HepG2 (cell line): Measurements from ENCODE around the gene FITM1.

Source experiments
- CREB1 ChIP-seq, 2 experiments: fragments of 450-650 bp in 1 of 2; IDR thresholded peaks; 2 replicates each; pipeline ENCODE4 v1.6.1; 2016 to 2017; ENCODE audit warnings: control low read depth in 1 of 2, mild to moderate bottlenecking in 1 of 2, missing compliant biosample characterization in 1 of 2, missing genetic modification characterization in 1 of 2
- TF ChIP-seq, protein P1 (sequence below): sonication (generic); formaldehyde crosslinking; IDR thresholded peaks from 2 replicates; pipeline ENCODE4 v1.8.0; 2022; ENCODE audit warnings: low read depth, missing genetic modification reagents
- TF ChIP-seq, protein P2 (sequence below): sonication (generic); formaldehyde crosslinking; IDR thresholded peaks from 2 replicates; pipeline ENCODE4 v1.4.0; 2020; ENCODE audit warnings: missing genetic modification reagents

DNA sequence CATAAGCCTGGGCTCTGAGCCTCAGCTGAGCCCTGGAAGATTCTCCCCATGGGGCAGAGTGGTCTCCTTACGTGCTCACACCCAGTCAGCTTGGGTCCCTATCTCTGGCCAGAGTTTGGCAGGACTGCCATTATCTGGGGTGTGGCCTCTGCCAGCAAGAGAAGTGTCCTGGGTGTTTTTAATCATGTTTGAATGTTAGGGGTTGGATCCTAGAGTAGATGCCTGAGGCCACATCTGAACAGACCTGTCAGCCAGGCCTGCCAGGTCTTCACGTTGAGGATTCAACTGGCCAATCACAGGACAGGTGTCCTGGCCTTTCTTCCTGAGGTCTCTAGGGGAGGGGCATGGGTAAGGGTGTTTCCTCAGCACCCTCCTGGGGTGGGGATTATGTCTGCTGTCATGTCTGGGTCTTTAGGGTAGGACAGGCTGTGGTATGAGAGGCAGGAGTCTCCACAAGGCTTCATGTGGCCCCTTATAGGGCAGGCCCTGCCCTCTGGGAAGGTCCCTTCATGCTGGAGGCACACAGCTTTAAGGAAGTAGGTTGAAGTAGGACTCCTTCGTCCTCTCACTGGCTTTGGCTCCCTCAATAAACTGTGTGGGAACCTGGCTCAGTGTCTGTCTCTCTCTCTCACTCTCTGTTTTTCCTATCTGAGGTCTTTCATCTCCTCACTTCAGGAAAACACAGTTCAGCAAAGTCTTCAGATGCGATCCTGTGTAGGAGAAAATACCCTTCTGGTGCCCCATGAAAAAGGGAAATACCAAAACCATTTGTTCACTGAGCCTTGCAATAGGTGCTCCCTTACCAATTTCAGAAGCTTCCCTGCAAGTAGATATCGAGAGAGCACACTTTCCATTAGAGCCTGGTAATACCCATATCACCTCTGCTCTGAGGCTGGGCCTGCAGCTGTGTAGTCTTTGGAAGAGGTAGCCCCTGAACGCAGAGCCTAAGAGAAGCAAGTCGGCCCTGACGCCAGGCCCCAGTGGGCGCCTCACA is 6.7 kb upstream of the FITM1 start:
- TF ChIP-seq, protein P1, sequence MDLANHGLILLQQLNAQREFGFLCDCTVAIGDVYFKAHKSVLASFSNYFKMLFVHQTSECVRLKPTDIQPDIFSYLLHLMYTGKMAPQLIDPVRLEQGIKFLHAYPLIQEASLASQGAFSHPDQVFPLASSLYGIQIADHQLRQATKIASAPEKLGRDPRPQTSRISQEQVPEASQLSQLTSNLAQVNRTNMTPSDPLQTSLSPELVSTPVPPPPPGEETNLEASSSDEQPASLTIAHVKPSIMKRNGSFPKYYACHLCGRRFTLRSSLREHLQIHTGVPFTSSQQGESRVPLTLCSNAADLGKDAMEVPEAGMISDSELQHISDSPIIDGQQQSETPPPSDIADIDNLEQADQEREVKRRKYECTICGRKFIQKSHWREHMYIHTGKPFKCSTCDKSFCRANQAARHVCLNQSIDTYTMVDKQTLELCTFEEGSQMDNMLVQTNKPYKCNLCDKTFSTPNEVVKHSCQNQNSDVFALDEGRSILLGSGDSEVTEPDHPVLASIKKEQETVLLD (CRISPR knock-in tag): no peak
- TF ChIP-seq, protein P2, sequence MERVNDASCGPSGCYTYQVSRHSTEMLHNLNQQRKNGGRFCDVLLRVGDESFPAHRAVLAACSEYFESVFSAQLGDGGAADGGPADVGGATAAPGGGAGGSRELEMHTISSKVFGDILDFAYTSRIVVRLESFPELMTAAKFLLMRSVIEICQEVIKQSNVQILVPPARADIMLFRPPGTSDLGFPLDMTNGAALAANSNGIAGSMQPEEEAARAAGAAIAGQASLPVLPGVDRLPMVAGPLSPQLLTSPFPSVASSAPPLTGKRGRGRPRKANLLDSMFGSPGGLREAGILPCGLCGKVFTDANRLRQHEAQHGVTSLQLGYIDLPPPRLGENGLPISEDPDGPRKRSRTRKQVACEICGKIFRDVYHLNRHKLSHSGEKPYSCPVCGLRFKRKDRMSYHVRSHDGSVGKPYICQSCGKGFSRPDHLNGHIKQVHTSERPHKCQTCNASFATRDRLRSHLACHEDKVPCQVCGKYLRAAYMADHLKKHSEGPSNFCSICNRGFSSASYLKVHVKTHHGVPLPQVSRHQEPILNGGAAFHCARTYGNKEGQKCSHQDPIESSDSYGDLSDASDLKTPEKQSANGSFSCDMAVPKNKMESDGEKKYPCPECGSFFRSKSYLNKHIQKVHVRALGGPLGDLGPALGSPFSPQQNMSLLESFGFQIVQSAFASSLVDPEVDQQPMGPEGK (CRISPR knock-in tag): no peak
- TF ChIP-seq CREB1 (IDR thresholded peaks at IDR 0.05) (no peak), CREB1 (CRISPR knock-in tag; IDR thresholded peaks at IDR 0.05) (no peak)
